ENCODE measurements around the gene KMT2B.
A peak's percentile ranks its signal among the peaks of the same experiment; 100 is the strongest.

The KMT2B gene

DNA sequence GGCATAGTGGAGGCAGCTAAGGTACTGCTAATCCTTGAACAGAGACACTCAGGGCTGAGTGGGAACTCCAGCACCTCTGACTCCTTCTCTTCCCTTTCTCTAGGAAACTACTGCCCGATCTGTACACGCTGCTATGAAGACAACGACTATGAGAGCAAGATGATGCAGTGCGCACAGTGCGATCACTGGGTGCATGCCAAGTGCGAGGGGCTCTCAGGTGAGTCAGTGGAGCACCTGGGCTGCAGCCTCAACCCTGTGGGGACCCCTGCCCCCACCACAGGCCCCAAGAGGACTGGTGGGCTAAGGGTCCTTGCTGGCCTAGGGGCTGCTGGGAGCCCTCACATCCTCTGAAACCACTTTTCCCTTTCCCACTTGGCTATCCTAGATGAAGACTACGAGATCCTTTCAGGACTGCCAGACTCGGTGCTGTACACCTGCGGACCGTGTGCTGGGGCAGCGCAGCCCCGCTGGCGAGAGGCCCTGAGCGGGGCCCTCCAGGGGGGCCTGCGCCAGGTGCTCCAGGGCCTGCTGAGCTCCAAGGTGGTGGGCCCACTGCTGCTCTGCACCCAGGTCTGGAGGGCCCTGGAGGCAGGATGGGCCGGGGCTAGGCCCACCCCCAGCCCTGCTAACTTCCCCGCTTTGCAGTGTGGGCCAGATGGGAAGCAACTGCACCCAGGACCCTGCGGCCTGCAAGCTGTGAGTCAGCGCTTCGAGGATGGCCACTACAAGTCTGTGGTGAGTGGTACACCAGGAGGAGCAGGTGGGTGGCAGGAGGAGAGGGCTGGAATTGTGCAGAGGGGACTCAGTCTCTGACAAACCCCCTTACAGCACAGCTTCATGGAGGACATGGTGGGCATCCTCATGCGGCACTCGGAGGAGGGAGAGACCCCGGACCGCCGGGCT is 9.5 kb downstream of the KMT2B start:
- no peak for TF ChIP-seq GATA1 (IDR thresholded peaks at IDR 0.05; ENCODE audit: low read depth, low read length)
- TF ChIP-seq POLR2A (IDR thresholded peaks at IDR 0.05; ENCODE audit: low read length), result no peak
- no peak for DNase-seq

DNA sequence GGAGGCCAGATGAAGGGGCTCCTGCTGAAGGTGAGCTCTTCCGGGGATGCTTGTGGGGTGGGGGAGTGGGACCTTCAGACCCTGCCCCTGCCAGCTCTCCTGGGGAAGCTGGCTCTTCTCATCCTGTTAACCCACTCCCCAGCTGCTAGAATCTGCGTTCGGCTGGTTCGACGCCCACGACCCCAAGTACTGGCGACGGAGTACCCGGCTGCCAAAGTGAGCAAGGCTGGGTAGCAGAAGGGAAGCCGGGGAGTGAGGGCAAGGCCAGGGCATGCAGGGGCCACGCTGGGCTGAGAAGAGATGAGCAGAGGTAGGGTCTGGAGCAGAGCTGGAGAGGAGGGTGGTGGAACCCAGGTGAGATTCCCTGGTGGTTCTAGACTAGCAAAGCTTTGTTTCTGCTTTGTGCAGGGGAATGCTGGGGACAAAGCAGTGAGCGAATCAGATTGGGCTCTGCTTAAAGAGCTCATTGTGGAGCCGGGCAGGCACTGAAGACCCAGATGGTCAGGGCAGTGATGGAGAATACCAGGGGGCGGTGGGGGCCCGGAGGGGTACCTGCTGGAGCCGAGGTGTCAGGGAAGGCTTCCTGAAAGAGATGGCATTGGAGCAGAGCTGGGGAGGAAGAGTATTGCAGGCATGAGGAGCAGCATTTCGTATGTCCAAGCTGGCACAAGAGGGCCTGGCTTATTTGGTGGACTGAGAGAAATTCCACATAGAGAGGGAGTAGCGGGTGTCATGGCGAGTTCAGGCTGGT is 10.3 kb downstream of the KMT2B start:
- no peak for DNase-seq
- TF ChIP-seq GATA1 (IDR thresholded peaks at IDR 0.05; ENCODE audit: low read depth, low read length) (no peak), POLR2A (IDR thresholded peaks at IDR 0.05; ENCODE audit: low read length) (no peak)

DNA sequence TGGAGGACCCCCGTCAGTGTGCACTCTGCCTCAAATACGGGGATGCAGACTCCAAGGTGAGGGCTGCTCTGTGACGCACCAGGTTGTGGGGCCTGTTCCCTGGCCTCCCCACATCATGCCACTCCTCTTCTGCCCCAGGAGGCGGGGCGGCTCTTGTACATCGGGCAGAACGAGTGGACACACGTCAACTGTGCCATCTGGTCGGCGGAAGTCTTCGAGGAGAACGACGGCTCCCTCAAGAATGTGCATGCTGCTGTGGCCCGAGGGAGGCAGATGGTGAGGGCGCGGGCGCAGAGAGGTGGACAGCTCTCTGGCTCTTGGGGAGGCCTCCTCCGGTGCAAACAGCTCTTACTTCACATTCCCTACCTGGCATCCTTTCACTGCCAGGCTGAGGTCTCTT is 11.2 kb downstream of the KMT2B start:
- no peak for DNase-seq
- TF ChIP-seq POLR2A (IDR thresholded peaks at IDR 0.05; ENCODE audit: low read length) (no peak), GATA1 (IDR thresholded peaks at IDR 0.05; ENCODE audit: low read depth, low read length) (no peak)

DNA sequence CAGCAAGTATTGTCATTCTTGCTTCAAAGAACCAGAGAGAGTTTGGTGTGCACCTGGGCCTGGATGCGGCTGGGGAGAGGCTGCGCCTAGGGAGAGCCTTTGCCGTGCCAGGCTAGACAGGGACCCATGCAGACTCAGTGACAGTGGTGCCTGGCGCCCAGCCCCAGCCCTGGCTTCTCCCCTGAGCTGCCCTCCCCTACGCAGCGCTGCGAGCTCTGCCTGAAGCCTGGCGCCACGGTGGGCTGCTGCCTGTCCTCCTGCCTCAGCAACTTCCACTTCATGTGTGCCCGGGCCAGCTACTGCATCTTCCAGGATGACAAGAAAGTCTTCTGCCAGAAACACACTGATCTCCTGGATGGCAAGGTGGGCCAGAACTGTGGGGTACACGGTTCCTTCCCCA is 12.0 kb downstream of the KMT2B start:
- no peak for DNase-seq
- TF ChIP-seq POLR2A (IDR thresholded peaks at IDR 0.05; ENCODE audit: low read length), result no peak
- no peak for TF ChIP-seq GATA1 (IDR thresholded peaks at IDR 0.05; ENCODE audit: low read depth, low read length)

DNA sequence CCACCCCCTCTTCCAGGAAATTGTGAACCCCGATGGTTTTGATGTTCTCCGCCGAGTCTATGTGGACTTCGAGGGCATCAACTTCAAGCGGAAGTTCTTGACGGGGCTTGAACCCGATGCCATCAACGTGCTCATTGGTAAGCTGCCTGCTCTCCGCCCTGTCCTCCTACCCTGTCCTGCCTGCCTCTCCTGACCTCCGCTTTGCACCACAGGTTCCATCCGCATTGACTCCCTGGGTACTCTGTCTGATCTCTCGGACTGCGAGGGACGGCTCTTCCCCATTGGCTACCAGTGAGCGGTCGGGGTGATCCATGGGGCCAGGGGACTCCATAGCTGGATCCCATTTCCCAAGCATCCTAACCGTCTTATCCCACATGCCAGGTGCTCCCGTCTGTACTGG is 12.5 kb downstream of the KMT2B start:
- TF ChIP-seq POLR2A (IDR thresholded peaks at IDR 0.05; ENCODE audit: low read length) (no peak), GATA1 (IDR thresholded peaks at IDR 0.05; ENCODE audit: low read depth, low read length) (no peak)
- no peak for DNase-seq

DNA sequence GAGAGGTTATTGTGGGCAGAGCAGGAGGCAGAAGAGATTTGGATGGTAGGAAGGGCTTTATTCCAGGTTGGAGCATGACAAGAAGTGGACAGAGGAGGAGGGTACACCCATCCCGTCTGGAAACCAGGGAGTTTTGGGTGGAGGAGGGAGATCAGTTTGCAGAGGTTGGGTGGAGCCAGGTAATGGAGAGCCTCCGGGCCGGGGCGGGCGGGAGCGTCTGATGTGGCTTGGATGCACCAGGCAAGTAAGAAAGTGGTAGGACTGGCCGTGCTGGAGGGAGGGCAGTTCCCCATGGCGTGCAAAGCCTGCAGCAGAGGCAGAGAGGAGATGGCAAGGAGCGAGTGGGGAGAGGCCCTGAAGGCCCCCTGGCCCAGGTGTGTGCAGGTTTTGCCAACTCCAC is 13.6 kb downstream of the KMT2B start:
- TF ChIP-seq POLR2A (IDR thresholded peaks at IDR 0.05; ENCODE audit: low read length) (no peak), GATA1 (IDR thresholded peaks at IDR 0.05; ENCODE audit: low read depth, low read length) (no peak)
- DNase-seq, result no peak

DNA sequence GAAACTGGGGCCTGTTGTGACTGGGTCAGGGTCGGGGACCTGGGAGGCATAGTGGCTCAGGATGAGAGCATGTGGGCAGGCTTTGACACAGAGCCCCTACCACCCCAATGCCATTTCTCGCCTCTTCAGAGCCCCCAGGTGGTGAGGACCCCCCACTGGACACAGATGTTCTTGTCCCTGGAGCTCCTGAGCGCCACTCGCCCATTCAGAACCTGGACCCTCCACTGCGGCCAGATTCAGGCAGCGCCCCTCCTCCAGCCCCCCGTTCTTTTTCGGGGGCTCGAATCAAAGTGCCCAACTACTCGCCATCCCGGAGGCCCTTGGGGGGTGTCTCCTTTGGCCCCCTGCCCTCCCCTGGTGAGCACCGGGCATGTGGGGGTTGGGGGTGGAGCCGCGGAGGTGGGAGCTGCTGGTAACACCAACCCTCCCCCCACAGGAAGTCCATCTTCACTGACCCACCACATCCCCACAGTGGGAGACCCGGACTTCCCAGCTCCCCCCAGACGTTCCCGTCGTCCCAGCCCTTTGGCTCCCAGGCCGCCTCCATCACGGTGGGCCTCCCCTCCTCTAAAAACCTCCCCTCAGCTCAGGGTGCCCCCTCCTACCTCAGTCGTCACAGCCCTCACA is 14.1 kb downstream of the KMT2B start:
- no peak for TF ChIP-seq GATA1 (IDR thresholded peaks at IDR 0.05; ENCODE audit: low read depth, low read length)
- TF ChIP-seq POLR2A (IDR thresholded peaks at IDR 0.05; ENCODE audit: low read length), result no peak
- DNase-seq, result no peak

DNA sequence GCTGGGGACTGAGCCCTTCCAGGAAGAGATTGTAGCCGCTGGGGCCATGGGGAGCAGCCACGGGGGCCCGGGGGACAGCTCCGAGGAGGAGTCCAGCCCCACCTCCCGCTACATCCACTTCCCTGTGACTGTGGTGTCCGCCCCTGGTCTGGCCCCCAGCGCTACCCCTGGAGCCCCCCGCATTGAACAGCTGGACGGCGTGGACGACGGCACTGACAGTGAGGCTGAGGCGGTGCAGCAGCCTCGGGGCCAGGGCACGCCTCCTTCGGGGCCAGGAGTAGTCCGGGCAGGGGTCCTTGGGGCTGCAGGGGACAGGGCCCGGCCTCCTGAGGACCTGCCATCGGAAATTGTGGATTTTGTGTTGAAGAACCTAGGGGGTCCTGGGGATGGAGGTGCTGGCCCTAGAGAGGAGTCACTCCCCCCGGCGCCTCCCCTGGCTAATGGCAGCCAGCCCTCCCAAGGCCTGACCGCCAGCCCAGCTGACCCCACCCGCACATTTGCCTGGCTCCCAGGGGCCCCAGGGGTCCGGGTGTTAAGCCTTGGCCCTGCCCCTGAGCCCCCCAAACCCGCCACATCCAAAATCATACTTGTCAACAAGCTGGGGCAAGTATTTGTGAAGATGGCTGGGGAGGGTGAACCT is 14.9 kb downstream of the KMT2B start:
- TF ChIP-seq POLR2A (IDR thresholded peaks at IDR 0.05; ENCODE audit: low read length), result no peak
- no peak for TF ChIP-seq GATA1 (IDR thresholded peaks at IDR 0.05; ENCODE audit: low read depth, low read length)
- no peak for DNase-seq

DNA sequence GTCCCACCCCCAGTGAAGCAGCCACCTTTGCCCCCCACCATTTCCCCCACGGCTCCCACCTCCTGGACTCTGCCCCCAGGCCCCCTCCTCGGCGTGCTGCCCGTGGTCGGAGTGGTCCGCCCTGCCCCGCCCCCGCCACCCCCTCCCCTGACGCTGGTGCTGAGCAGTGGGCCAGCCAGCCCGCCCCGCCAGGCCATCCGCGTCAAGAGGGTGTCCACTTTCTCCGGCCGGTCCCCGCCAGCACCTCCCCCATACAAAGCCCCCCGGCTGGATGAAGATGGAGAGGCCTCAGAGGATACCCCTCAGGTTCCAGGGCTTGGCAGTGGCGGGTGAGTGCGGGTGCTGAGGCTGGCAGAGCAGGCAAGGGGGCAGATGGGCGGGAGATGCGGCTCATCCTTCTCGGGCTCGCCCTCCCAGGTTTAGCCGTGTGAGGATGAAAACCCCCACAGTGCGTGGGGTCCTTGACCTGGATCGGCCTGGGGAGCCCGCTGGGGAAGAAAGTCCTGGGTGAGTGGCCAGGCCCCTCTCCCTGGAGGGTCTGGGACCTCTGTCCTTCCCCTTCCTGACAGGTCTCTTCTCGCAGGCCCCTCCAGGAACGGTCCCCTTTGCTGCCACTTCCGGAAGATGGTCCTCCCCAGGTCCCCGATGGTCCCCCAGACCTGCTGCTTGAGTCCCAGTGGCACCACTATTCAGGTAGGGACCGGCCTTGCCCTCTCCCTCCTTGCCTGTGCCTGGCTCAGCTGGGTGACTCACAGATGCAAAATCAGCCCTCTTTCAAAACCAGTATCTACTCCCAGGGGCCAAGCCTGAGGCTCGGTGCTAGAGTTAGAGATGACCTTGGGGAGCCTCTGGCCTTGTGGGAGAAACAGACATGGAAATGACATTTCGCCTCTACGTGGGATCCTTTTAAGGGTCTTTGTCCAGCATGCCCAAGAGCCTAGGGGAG is 15.7 kb downstream of the KMT2B start:
- no peak for TF ChIP-seq POLR2A (IDR thresholded peaks at IDR 0.05; ENCODE audit: low read length)
- no peak for TF ChIP-seq GATA1 (IDR thresholded peaks at IDR 0.05; ENCODE audit: low read depth, low read length)

DNA sequence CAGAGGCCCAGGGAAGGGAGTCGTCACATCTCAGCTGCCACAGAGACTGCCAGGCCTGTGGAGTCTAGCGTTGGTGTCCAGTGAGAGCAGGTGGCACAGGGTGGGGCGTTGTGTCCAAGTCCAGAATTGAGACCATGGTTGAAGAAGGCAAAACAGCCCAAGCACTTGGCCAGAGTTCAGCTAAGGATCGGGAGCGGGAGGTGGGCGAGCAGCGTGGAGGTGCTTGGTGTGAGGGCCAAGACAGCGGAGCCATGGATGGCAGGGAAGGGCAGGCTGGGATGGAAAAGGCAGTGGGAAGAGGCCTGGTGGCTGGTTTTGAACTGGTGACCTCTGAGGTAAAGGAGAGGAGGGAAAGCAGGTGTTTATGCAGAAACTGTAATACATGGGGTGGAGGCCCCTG is 16.5 kb downstream of the KMT2B start:
- no peak for DNase-seq
- TF ChIP-seq GATA1 (IDR thresholded peaks at IDR 0.05; ENCODE audit: low read depth, low read length) (no peak), POLR2A (IDR thresholded peaks at IDR 0.05; ENCODE audit: low read length) (no peak)

More for the DNA sequence above, 15.7 kb downstream of the KMT2B start:
- no peak for DNase-seq

DNA sequence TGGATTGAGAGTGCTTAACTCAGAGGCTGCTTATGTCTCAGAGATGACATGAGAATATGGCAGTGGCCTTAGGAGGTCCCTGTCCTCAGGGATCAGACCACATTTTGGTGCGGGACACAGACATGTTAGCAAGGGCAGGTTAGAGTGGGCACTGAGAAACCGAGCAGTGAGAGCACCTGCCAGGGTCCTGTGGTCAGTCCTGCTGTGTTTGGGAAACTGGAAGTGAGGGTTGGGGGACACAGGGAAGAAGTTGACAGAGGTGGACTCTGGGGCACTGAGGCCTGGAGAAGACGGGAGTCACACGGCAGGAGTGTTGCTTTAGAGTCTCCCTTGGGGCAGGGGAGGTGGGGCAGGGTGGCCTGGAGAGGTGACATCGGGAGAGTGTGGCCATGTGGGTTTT is 17.1 kb downstream of the KMT2B start:
- DNase-seq, result no peak
- TF ChIP-seq GATA1 (IDR thresholded peaks at IDR 0.05; ENCODE audit: low read depth, low read length), result no peak
- TF ChIP-seq POLR2A (IDR thresholded peaks at IDR 0.05; ENCODE audit: low read length), result no peak

DNA sequence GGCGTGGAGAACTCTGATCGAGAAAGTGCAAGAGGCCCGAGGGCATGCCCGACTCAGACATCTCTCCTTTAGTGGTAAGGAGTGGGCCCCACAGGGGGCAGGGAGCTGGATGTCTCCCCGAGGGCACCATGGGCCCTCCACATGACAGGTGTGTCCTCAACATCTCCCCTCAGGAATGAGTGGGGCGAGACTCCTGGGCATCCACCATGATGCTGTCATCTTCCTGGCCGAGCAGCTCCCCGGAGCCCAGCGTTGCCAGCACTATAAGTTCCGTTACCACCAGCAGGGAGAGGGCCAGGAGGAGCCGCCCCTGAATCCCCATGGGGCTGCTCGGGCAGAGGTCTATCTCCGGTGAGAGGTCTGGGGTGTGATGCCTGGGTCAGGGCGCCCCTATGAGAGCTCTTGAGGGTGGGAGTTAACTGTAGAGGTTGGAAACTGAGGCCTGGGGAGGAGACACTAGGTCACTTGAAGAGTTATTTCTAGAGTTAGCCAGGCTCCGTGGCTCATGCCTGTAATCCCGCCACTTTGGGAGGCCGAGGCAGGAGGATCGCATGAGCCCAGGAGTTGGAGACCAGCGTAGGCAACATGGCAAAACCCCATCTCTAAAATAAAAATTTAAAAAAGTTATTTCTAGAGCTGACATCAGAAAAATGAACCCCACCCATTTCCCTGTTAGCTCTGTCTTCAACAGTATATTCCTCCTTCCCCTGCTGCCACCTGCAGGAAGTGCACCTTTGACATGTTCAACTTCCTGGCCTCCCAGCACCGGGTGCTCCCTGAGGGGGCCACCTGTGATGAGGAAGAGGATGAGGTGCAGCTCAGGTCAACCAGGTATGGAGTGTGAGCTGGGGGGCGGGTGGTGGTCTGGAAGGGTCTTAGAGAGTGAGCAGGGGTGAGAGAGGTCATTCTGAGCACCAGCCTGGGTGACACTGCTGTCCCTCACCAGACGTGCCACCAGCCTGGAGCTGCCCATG is 19.4 kb downstream of the KMT2B start:
- peak; percentile 32 to 61 for DNase-seq
- TF ChIP-seq GATA1 (IDR thresholded peaks at IDR 0.05; ENCODE audit: low read depth, low read length) (no peak), POLR2A (IDR thresholded peaks at IDR 0.05; ENCODE audit: low read length) (no peak)
